ENCODE measurements around the gene TMEM184A. TPM values are rescaled to one million over a fixed set of nuclear protein-coding genes. Genes with fewer than 3 reads are reported as not detected.

The TMEM184A gene
- total RNA-seq, 3 donors from 2014 or later, result 6.6 to 8.2 TPM; not detected in 1

- TF ChIP-seq POLR2A (IDR thresholded peaks at IDR 0.05), result peak; percentile 15
- TF ChIP-seq CTCF (IDR thresholded peaks at IDR 0.05), result no peak
- TF ChIP-seq POLR2AphosphoS5 (IDR thresholded peaks at IDR 0.05), result peak in 1 of 3 donors; percentile 41
- H3K27ac ChIP-seq, result peak overlapping the region; percentile 92
Measured at GRCh38 chr7:1558841-1559625, 3.0 kb upstream of the TMEM184A start.

GRCh38 chr7:1558181-1558811 is 2.3 kb upstream of the TMEM184A start:
- Histone ChIP-seq H3K36me3 (no peaks in the 10 kb centered on the region), H3K4me3 (peak overlapping the region in 1 of 3 donors; percentile 31), H3K27me3 (no peaks in the 10 kb centered on the region), H3K27ac (peak overlapping the region; percentile 92), H3K9me3 (no peaks in the 10 kb centered on the region), H3K4me1 (peaks cover 16 to 32% of the 10 kb centered on the region in 2 donors)
- no peak for TF ChIP-seq POLR2AphosphoS5 (IDR thresholded peaks at IDR 0.05)
- no peak for TF ChIP-seq POLR2A (IDR thresholded peaks at IDR 0.05)
- DNase-seq (ENCODE audit: low spot score in 2 of 2), result no peak
- intact Hi-C loops (cut with DNase I; ENCODE audit: low total_unique reads), result loop anchor here (5.0 kb wide), 1 partner anchor 1111 kb away; no protein-coding TSS in a partner anchor

More at GRCh38 chr7:1558841-1559625, 3.0 kb upstream of the TMEM184A start:
- Histone ChIP-seq H3K4me3 (peak overlapping the region in 1 of 3 donors; percentile 31), H3K36me3 (no peaks in the 10 kb centered on the region), H3K4me1 (peaks cover 16 to 32% of the 10 kb centered on the region in 2 donors), H3K27me3 (no peaks in the 10 kb centered on the region), H3K9me3 (no peaks in the 10 kb centered on the region)
- intact Hi-C loops (cut with DNase I; ENCODE audit: low total_unique reads), result loop anchor here (5.0 kb wide), 1 partner anchor 1112 kb away; no protein-coding TSS in a partner anchor
- peak; percentile 85 to 86 for DNase-seq (ENCODE audit: low spot score in 2 of 2)

- Histone ChIP-seq H3K4me3 (no peak overlapping the region), H3K9me3 (no peaks in the 10 kb centered on the region), H3K36me3 (no peaks in the 10 kb centered on the region), H3K27me3 (no peaks in the 10 kb centered on the region), H3K27ac (peak overlapping the region; percentile 92), H3K4me1 (peaks cover 16 to 32% of the 10 kb centered on the region in 2 donors)
- DNase-seq (ENCODE audit: low spot score in 2 of 2), result no peak
- TF ChIP-seq POLR2A (IDR thresholded peaks at IDR 0.05) (no peak), CTCF (IDR thresholded peaks at IDR 0.05) (no peak), POLR2AphosphoS5 (IDR thresholded peaks at IDR 0.05) (no peak)
- intact Hi-C loops (cut with DNase I; ENCODE audit: low total_unique reads), result loop anchor here (5.0 kb wide), 1 partner anchor 1110 kb away; no protein-coding TSS in a partner anchor
Measured at GRCh38 chr7:1557771-1558170, 1.8 kb upstream of the TMEM184A start.

DNA sequence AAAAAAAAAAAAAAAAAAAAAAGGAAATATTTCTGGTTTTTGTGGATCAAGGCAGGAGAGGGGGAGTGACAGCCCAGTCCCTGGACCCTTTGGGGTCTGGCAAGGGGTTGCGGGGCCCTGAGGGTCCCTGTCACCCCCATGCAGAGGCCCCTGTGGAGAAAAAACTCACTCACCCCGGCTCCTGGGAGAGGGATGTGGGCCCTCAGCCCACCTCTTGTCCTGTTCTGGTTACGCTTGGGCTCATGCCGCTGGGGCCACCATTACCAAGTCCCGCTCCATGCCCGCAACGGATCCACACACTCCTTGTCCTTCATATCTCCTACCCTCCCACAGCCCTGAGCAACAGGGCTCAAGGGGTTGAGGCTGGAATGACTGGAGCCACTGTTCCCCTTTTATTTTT is 1.0 kb upstream of the TMEM184A start:
- no peaks in the 10 kb centered on the region for H3K36me3 ChIP-seq
- no peak for DNase-seq (ENCODE audit: low spot score in 2 of 2)
- no peak overlapping the region for H3K4me3 ChIP-seq
- H3K9me3 ChIP-seq, result no peaks in the 10 kb centered on the region
- H3K27ac ChIP-seq, result peak overlapping the region; percentile 92 to 95
- intact Hi-C loops (cut with DNase I; ENCODE audit: low total_unique reads), result loop anchor here (5.0 kb wide), 1 partner anchor 1110 kb away; no protein-coding TSS in a partner anchor
- no peak for TF ChIP-seq CTCF (IDR thresholded peaks at IDR 0.05)
- no peak for TF ChIP-seq POLR2AphosphoS5 (IDR thresholded peaks at IDR 0.05)
- TF ChIP-seq POLR2A (IDR thresholded peaks at IDR 0.05), result no peak
- H3K27me3 ChIP-seq, result no peaks in the 10 kb centered on the region
- peaks cover 16 to 32% of the 10 kb centered on the region in 2 donors for H3K4me1 ChIP-seq

DNA sequence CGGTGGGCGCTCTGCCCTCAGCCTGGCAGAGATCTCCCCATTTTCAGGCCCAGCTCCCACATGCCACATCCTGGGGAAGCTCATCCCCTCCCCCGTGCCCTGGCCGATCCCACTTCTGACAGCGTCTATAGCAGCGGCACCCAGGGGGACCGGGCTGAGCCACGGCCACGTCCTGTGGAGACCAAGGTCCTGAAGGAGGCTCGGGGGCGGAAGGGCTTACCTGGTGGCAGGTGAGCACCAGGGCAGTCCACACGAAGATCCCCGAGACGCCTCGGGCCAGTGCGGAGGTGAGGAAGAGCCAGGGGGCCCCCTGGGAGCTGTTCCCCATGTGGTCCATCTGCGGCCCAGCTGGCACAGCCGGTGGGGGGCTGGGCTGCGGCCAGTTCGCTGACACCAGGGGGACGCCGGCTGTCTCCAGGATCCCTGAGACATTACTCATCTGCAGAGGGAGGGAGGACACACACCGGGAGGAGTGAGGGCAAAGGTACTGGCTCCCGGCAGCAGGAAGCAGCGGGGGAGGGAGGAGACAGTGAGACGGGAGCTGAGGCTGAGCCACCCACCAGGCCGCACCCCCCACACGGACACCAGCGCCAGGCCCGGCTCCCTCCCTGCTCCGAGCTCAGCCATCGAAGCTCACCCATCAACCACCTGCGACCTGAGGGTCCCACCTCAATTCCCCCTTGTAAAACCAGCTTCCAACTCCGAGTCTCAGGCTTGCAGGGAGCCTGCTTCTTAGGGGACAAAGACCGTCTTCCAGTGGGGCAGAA is 776 bp downstream of the TMEM184A start:
- peaks cover 16 to 32% of the 10 kb centered on the region in 2 donors for H3K4me1 ChIP-seq
- intact Hi-C loops (cut with DNase I; ENCODE audit: low total_unique reads), result loop anchor here (5.0 kb wide), 1 partner anchor 1108 kb away; no protein-coding TSS in a partner anchor
- H3K36me3 ChIP-seq, result no peaks in the 10 kb centered on the region
- no peaks in the 10 kb centered on the region for H3K27me3 ChIP-seq
- DNase-seq (ENCODE audit: low spot score in 2 of 2), result peak; percentile 84 to 87
- no peaks in the 10 kb centered on the region for H3K9me3 ChIP-seq
- peak overlapping the region in 2 of 3 donors; percentile 13 to 51 for H3K4me3 ChIP-seq
- H3K27ac ChIP-seq, result peak overlapping the region; percentile 92 to 95
- TF ChIP-seq POLR2AphosphoS5 (IDR thresholded peaks at IDR 0.05) (peak in 2 of 3 donors; percentile 29 to 49), POLR2A (IDR thresholded peaks at IDR 0.05) (no peak)

Measured in breast epithelium (tissue), 4 donors.